Astrocyte (in vitro differentiated cells and primary cell): ENCODE measurements around the gene EXOC4. TPM values are rescaled to one million over a fixed set of nuclear protein-coding genes. Genes with fewer than 3 reads are reported as not detected.

Experiments
- DNase-seq: peaks from one replicate; pipeline ENCODE4 v3.0.0-alpha.2; 2010; ENCODE audit warnings: low read depth
- FAIRE-seq: peaks from 2 replicates; lab custom pipeline; 2011; peaks lifted over from hg19 to GRCh38; lab: Jason Lieb, UNC
- H2AFZ ChIP-seq: 2 replicates; pipeline ENCODE4 v1.6.0; 2012; ENCODE audit warnings: low read depth, low read length, inconsistent platforms
- H3K27ac ChIP-seq: 2 replicates; pipeline ENCODE4 v1.5.1; 2011; ENCODE audit warnings: low read depth, low read length, inconsistent platforms
- H3K27me3 ChIP-seq: 2 replicates; pipeline ENCODE4 v1.6.0; 2011; ENCODE audit warnings: low read length, inconsistent platforms; ENCODE audit not compliant: insufficient read depth
- H3K36me3 ChIP-seq: 2 replicates; pipeline ENCODE4 v1.5.1; 2011; ENCODE audit warnings: low read length, inconsistent platforms; ENCODE audit not compliant: insufficient read depth
- H3K4me1 ChIP-seq: 2 replicates; pipeline ENCODE4 v1.5.1; 2011; ENCODE audit warnings: low read length, inconsistent platforms; ENCODE audit not compliant: insufficient read depth
- H3K4me2 ChIP-seq: 2 replicates; pipeline ENCODE4 v1.6.0; 2012; ENCODE audit warnings: low read length, inconsistent platforms
- H3K4me3 ChIP-seq: 2 replicates; pipeline ENCODE4 v1.5.1; 2011; ENCODE audit warnings: low read depth, mild to moderate bottlenecking, low read length, inconsistent platforms; ENCODE audit not compliant: insufficient read depth
- H3K79me2 ChIP-seq: 2 replicates; pipeline ENCODE4 v1.6.0; 2012; ENCODE audit warnings: mild to moderate bottlenecking, low read length, inconsistent platforms; ENCODE audit not compliant: insufficient read depth
- H3K9ac ChIP-seq: 2 replicates; pipeline ENCODE4 v1.6.0; 2012; ENCODE audit warnings: mild to moderate bottlenecking, low read length, inconsistent platforms
- H3K9me3 ChIP-seq: 2 replicates; pipeline ENCODE4 v1.5.1; 2012; ENCODE audit warnings: low read depth, mild to moderate bottlenecking, low read length, inconsistent platforms; ENCODE audit not compliant: insufficient read depth
- H4K20me1 ChIP-seq: 2 replicates; pipeline ENCODE4 v1.6.0; 2012; ENCODE audit warnings: low read length, inconsistent platforms; ENCODE audit not compliant: insufficient read depth
- H3K27ac Mint-ChIP-seq: one replicate; pipeline ENCODE4 v1.8.0; 2021; ENCODE audit warnings: mild to moderate bottlenecking, mixed read lengths; ENCODE audit not compliant: unreplicated experiment
- H3K27me3 Mint-ChIP-seq: one replicate; pipeline ENCODE4 v1.8.0; 2021; ENCODE audit warnings: low read depth, mixed read lengths; ENCODE audit not compliant: unreplicated experiment
- H3K36me3 Mint-ChIP-seq: one replicate; pipeline ENCODE4 v1.8.0; 2021; ENCODE audit warnings: low read depth, mixed read lengths; ENCODE audit not compliant: unreplicated experiment
- H3K4me1 Mint-ChIP-seq: one replicate; pipeline ENCODE4 v1.8.0; 2021; ENCODE audit warnings: low read depth, mixed read lengths; ENCODE audit not compliant: unreplicated experiment
- H3K4me3 Mint-ChIP-seq: one replicate; pipeline ENCODE4 v1.8.0; 2021; ENCODE audit warnings: mild to moderate bottlenecking, moderate library complexity, mixed read lengths; ENCODE audit not compliant: unreplicated experiment
- H3K9me3 Mint-ChIP-seq: one replicate; pipeline ENCODE4 v1.8.0; 2021; ENCODE audit warnings: mild to moderate bottlenecking, mixed read lengths; ENCODE audit not compliant: unreplicated experiment
- EZH2 ChIP-seq: IDR thresholded peaks from 2 replicates; pipeline ENCODE4 v1.6.1; 2012; ENCODE audit warnings: mild to moderate bottlenecking, low read length, inconsistent platforms; ENCODE audit not compliant: insufficient read depth
- total RNA-seq: library from RNA; stranded (reverse); gene quantifications from 2 replicates; pipeline ENCODE4 v1.2.1, GENCODE V29; 2021
- TF ChIP-seq, protein P1 (sequence below): IDR thresholded peaks from 2 replicates; pipeline ENCODE4 v1.5.1; 2011; ENCODE audit warnings: low read depth, mild to moderate bottlenecking, inconsistent platforms, low read length, moderate library complexity; ENCODE audit not compliant: insufficient read depth

EXOC4 gene
- total RNA-seq, 1 donor from 2014 or later, result 57.5 TPM

DNA sequence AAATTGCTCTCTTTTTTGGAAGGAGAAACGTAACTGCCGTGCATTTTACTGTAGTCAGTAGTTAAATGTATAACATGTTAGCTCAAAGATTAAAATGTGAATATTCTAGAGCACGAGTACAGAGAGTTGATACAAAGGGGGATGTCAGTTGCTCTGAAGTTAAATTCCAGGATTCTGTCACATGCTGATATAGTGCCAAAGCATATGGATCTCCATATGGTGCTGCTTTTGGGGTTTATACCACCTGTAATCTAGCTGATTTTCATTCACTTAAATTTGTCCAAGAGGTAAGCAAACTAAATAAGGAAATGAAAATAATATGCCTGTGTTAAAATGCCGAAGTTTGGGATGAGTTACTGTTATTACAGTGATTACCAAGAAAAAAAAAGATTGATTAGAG is 298.6 kb downstream of the EXOC4 start:
- TF ChIP-seq, protein P1, sequence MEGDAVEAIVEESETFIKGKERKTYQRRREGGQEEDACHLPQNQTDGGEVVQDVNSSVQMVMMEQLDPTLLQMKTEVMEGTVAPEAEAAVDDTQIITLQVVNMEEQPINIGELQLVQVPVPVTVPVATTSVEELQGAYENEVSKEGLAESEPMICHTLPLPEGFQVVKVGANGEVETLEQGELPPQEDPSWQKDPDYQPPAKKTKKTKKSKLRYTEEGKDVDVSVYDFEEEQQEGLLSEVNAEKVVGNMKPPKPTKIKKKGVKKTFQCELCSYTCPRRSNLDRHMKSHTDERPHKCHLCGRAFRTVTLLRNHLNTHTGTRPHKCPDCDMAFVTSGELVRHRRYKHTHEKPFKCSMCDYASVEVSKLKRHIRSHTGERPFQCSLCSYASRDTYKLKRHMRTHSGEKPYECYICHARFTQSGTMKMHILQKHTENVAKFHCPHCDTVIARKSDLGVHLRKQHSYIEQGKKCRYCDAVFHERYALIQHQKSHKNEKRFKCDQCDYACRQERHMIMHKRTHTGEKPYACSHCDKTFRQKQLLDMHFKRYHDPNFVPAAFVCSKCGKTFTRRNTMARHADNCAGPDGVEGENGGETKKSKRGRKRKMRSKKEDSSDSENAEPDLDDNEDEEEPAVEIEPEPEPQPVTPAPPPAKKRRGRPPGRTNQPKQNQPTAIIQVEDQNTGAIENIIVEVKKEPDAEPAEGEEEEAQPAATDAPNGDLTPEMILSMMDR, result no peak
- TF ChIP-seq EZH2, result no peak
- Histone ChIP-seq H3K4me1 (no peaks in the 10 kb centered on the region), H2AFZ (no peak overlapping the region), H3K9ac (no peak overlapping the region), H3K27me3 (no peaks in the 10 kb centered on the region), H3K4me3 (no peak overlapping the region), H3K27ac (no peak overlapping the region), H3K4me2 (no peak overlapping the region), H4K20me1 (no peaks in the 10 kb centered on the region), H3K36me3 (no peaks in the 10 kb centered on the region), H3K79me2 (no peaks in the 10 kb centered on the region), H3K9me3 (no peaks in the 10 kb centered on the region)
- H3K4me3 Mint-ChIP-seq, result no peak overlapping the region
- no peaks in the 10 kb centered on the region for H3K27me3 Mint-ChIP-seq
- no peaks in the 10 kb centered on the region for H3K4me1 Mint-ChIP-seq
- no peaks in the 10 kb centered on the region for H3K36me3 Mint-ChIP-seq
- H3K9me3 Mint-ChIP-seq, result no peaks in the 10 kb centered on the region
- no peak overlapping the region for H3K27ac Mint-ChIP-seq
- DNase-seq, result no peak
- no peak for FAIRE-seq

DNA sequence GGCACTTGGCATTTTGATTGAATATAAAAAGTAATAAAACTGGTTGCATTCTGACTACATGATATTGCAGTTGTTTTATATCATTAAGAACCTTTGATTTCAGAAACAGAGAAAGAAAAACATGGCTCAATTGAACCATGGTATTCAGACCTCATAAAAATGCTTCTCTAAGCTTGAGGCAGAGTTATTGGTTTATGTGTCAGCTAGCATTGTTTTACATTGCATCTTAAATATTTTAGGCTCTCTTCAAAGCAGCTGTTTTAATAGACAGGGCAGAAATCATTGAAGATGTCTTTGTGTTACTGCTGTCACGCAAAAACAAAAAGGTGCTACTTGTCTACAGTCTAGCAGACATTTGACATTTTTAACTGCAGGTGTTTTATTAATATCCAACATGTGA is 299.2 kb downstream of the EXOC4 start:
- no peak overlapping the region for H3K27ac Mint-ChIP-seq
- no peak overlapping the region for H3K4me3 ChIP-seq
- no peak overlapping the region for H3K4me2 ChIP-seq
- H3K9ac ChIP-seq, result no peak overlapping the region
- H3K27ac ChIP-seq, result no peak overlapping the region
- no peaks in the 10 kb centered on the region for H3K36me3 ChIP-seq
- no peaks in the 10 kb centered on the region for H3K27me3 Mint-ChIP-seq
- DNase-seq, result no peak
- H3K36me3 Mint-ChIP-seq, result no peaks in the 10 kb centered on the region
- H3K27me3 ChIP-seq, result no peaks in the 10 kb centered on the region
- no peaks in the 10 kb centered on the region for H3K9me3 Mint-ChIP-seq
- no peak for FAIRE-seq
- TF ChIP-seq, protein P1, result no peak
- no peak for TF ChIP-seq EZH2
- H3K79me2 ChIP-seq, result no peaks in the 10 kb centered on the region
- no peaks in the 10 kb centered on the region for H4K20me1 ChIP-seq
- no peaks in the 10 kb centered on the region for H3K9me3 ChIP-seq
- no peaks in the 10 kb centered on the region for H3K4me1 Mint-ChIP-seq
- H3K4me1 ChIP-seq, result no peaks in the 10 kb centered on the region
- H3K4me3 Mint-ChIP-seq, result no peak overlapping the region
- H2AFZ ChIP-seq, result no peak overlapping the region

- H3K27ac Mint-ChIP-seq, result no peak overlapping the region
- no peaks in the 10 kb centered on the region for H3K36me3 Mint-ChIP-seq
- no peaks in the 10 kb centered on the region for H3K79me2 ChIP-seq
- no peaks in the 10 kb centered on the region for H3K36me3 ChIP-seq
- H3K4me3 ChIP-seq, result no peak overlapping the region
- no peaks in the 10 kb centered on the region for H3K4me1 Mint-ChIP-seq
- H2AFZ ChIP-seq, result no peak overlapping the region
- H4K20me1 ChIP-seq, result no peaks in the 10 kb centered on the region
- no peak for DNase-seq
- TF ChIP-seq, protein P1, result no peak
- TF ChIP-seq EZH2, result no peak
- no peak overlapping the region for H3K4me3 Mint-ChIP-seq
- no peak for FAIRE-seq
- no peak overlapping the region for H3K27ac ChIP-seq
- H3K9ac ChIP-seq, result no peak overlapping the region
- H3K4me2 ChIP-seq, result no peak overlapping the region
- H3K4me1 ChIP-seq, result no peaks in the 10 kb centered on the region
- H3K9me3 Mint-ChIP-seq, result no peaks in the 10 kb centered on the region
- H3K27me3 Mint-ChIP-seq, result no peaks in the 10 kb centered on the region
- no peaks in the 10 kb centered on the region for H3K27me3 ChIP-seq
- no peaks in the 10 kb centered on the region for H3K9me3 ChIP-seq
Measured at GRCh38 chr7:133554330-133554729, 301.5 kb downstream of the EXOC4 start.
